K562 (cell line): ENCODE data around the gene TMEM88. TPM values are rescaled to one million over a fixed set of nuclear protein-coding genes. Genes with fewer than 3 reads are reported as not detected.

Source experiments
- CBFB ChIP-seq: sonication (generic); formaldehyde crosslinking; IDR thresholded peaks from 2 replicates; pipeline ENCODE4 v1.4.0; 2020; ENCODE audit warnings: mild to moderate bottlenecking, missing genetic modification reagents
- CBX3 ChIP-seq, 2 experiments: IDR thresholded peaks; 1 replicate in 1 of 2; 2 replicates in 1 of 2; pipeline ENCODE4 v1.6.1; 2012; ENCODE audit warnings: inconsistent platforms in 2 of 2, low read length in 2 of 2, borderline replicate concordance in 1 of 2, control low read depth in 1 of 2
- CXXC5 ChIP-seq: fragments of 250-450 bp; sonication (Bioruptor Pico); IDR thresholded peaks from 2 replicates; pipeline ENCODE4 v1.8.0; 2022; ENCODE audit warnings: inconsistent platforms, mild to moderate bottlenecking, moderate library complexity
- DIDO1 ChIP-seq: fragments of 450-650 bp; IDR thresholded peaks from 2 replicates; pipeline ENCODE4 v1.6.1; 2016; ENCODE audit warnings: low read depth, missing biosample characterization, missing genetic modification characterization
- DNMT1 ChIP-seq: fragments of 450-650 bp; IDR thresholded peaks from 2 replicates; pipeline ENCODE4 v1.6.1; 2016; ENCODE audit warnings: antibody characterized with exemption, mild to moderate bottlenecking
- IFI16 ChIP-seq: fragments of 250-450 bp; sonication (Bioruptor Pico); IDR thresholded peaks from 2 replicates; pipeline ENCODE4 v2.1.2; 2022; ENCODE audit warnings: mild to moderate bottlenecking, inconsistent platforms
- KLF6 ChIP-seq: fragments of 250-450 bp; sonication (Bioruptor Pico); IDR thresholded peaks from 2 replicates; pipeline ENCODE4 v1.4.0; 2020; ENCODE audit warnings: mild to moderate bottlenecking, moderate library complexity, borderline replicate concordance
- NCOA1 ChIP-seq: fragments of 450-650 bp; IDR thresholded peaks from 2 replicates; pipeline ENCODE4 v1.6.1; 2016; ENCODE audit warnings: low read depth
- NFE2L1 ChIP-seq: fragments of 450-650 bp; IDR thresholded peaks from 2 replicates; pipeline ENCODE4 v1.6.1; 2016; ENCODE audit warnings: missing genetic modification characterization, low read depth, mild to moderate bottlenecking, missing compliant biosample characterization, moderate library complexity, borderline replicate concordance
- NFXL1 ChIP-seq: fragments of 450-650 bp; formaldehyde crosslinking; IDR thresholded peaks from 2 replicates; pipeline ENCODE4 v1.4.0; 2021; ENCODE audit warnings: mild to moderate bottlenecking
- OTX1 ChIP-seq: fragments of 450-650 bp; formaldehyde crosslinking; IDR thresholded peaks from 2 replicates; pipeline ENCODE4 v1.4.0; 2022; ENCODE audit warnings: mild to moderate bottlenecking
- RBM17 ChIP-seq: fragments of 200-400 bp; formaldehyde crosslinking; IDR thresholded peaks from 2 replicates; pipeline ENCODE4 v1.6.1; 2017; ENCODE audit warnings: low read depth, mild to moderate bottlenecking, low read length, borderline replicate concordance
- TAF7 ChIP-seq: fragments of 450-650 bp; IDR thresholded peaks from 2 replicates; pipeline ENCODE4 v1.6.1; 2016; ENCODE audit warnings: missing genetic modification characterization, missing compliant biosample characterization
- TRIM28 ChIP-seq: fragments of 450-650 bp; IDR thresholded peaks from 2 replicates; pipeline ENCODE4 v1.6.1; 2017
- ZC3H4 ChIP-seq: sonication (generic); formaldehyde crosslinking; IDR thresholded peaks from 2 replicates; pipeline ENCODE4 v1.9.0; 2021; ENCODE audit warnings: missing genetic modification reagents, borderline replicate concordance
- ZNF644 ChIP-seq: fragments of 200-800 bp; sonication (Bioruptor generic); IDR thresholded peaks from 2 replicates; pipeline ENCODE4 v1.6.1; 2016; ENCODE audit warnings: low read depth, missing genetic modification characterization, missing compliant biosample characterization
- ZSCAN29 ChIP-seq: fragments of 450-650 bp; IDR thresholded peaks from 2 replicates; pipeline ENCODE4 v1.6.1; 2017
- polyA plus RNA-seq, 8 experiments: library from polyadenylated mRNA; depleted of rRNA in 4 of 8; stranded (reverse) in 5 of 8; unstranded in 3 of 8; fragments of >200 nt; fragmentation: Nextera tagmentation in 2 of 8; fragmentation: Illumina TruSeq in 1 of 8; extraction: Ambion mirVana in 2 of 8; extraction: Trizol in 1 of 8; gene quantifications; 2 replicates each; pipeline versions ENCODE4 v1.2.1 to v1.2.3, GENCODE V29; 2011 to 2014; ENCODE audit warnings: inconsistent platforms in 1 of 8, missing spikeins in 1 of 8
- total RNA-seq, 7 experiments: library from RNA; depleted of rRNA in 6 of 7; stranded (reverse); fragments of >200 nt in 6 of 7; fragmentation: Illumina TruSeq in 2 of 7; extraction: Trizol in 2 of 7; gene quantifications; 2 replicates each; pipeline versions ENCODE4 v1.2.1 to v1.2.3, GENCODE V29; 2011 to 2021; ENCODE audit warnings: low replicate concordance in 1 of 7
- TF ChIP-seq, protein P1 (sequence below): fragments of 450-650 bp; IDR thresholded peaks from 2 replicates; pipeline ENCODE4 v1.6.1; 2018; ENCODE audit warnings: mild to moderate bottlenecking, low read depth; ENCODE audit not compliant: partially characterized antibody
- TF ChIP-seq, protein P2 (sequence below): IDR thresholded peaks from 2 replicates; pipeline ENCODE4 v1.6.1; 2014; ENCODE audit warnings: antibody characterized with exemption
- TF ChIP-seq, protein P3 (sequence below), 2 experiments: fragments of 250-450 bp in 1 of 2; fragments of 450-650 bp in 1 of 2; sonication (Bioruptor Pico) in 1 of 2; IDR thresholded peaks; 2 replicates each; pipeline versions ENCODE4 v1.6.1 to v1.8.0; 2016 to 2021; ENCODE audit warnings: mild to moderate bottlenecking in 2 of 2, moderate library complexity in 2 of 2, missing compliant biosample characterization in 1 of 2, missing genetic modification characterization in 1 of 2
- TF ChIP-seq, protein P4 (sequence below), 2 experiments: IDR thresholded peaks; 2 replicates each; pipeline ENCODE4 v1.6.1; 2012; ENCODE audit warnings: improper control_type of control experiment in 2 of 2, low read depth in 2 of 2, low read length in 2 of 2, borderline replicate concordance in 1 of 2
- TF ChIP-seq, protein P5 (sequence below): fragments of 250-450 bp; sonication (Bioruptor Pico); IDR thresholded peaks from 2 replicates; pipeline ENCODE4 v1.6.1; 2021; ENCODE audit warnings: mild to moderate bottlenecking

The TMEM88 gene
- total and polyA plus RNA-seq, 9 of the 15 experiments (the other 6 are each of a cell fraction or from before 2014, with no cell fraction given): 0.10 to 1.4 (median 0.36) TPM; not detected in 3

DNA sequence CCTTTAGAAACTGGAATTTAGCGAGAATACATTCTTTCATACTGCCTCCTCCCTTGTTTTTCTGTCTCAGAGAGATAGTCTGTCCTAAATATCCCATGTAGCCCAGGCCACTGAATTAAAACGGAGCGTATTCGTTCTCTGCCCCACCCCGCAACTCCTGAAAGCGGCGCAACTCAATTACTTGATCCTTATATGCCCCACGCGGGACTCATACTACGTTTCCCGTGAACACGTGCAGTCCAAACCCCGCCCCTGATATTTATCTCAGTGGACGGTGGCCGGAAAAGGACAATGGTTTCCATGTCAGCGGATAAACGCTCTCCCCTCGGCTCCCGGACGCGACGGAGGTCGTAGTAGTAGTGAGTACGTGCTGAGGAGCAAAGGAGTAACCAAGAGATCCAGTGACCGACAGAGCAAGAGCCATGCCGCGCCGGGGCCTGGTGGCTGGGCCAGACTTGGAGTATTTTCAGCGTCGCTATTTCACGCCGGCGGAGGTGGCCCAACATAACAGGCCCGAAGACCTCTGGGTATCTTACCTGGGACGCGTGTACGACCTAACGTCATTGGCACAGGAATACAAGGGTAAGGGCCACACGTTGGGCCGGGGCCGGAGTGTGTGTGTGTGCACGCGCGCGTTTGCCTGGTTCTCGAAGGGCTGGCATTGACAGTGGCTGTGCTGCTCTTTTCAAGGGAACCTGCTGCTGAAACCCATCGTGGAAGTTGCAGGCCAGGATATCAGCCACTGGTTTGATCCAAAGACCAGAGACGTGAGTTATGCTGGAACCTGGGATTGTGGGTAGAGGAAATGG is 3.1 kb downstream of the TMEM88 start, which contains the start of gene CYB5D1 (continued):
- no peak for TF ChIP-seq NFXL1 (CRISPR knock-in tag)
- no peak for TF ChIP-seq OTX1
- no peak for TF ChIP-seq KLF6 (CRISPR knock-in tag)
- TF ChIP-seq ZSCAN29: no peak
- TF ChIP-seq DIDO1 (tag): no peak
- no peak for TF ChIP-seq IFI16 (CRISPR knock-in tag)
- TF ChIP-seq ZNF644 (tag): no peak
- no peak for TF ChIP-seq NCOA1
- TF ChIP-seq DNMT1: no peak
- TF ChIP-seq, protein P1, sequence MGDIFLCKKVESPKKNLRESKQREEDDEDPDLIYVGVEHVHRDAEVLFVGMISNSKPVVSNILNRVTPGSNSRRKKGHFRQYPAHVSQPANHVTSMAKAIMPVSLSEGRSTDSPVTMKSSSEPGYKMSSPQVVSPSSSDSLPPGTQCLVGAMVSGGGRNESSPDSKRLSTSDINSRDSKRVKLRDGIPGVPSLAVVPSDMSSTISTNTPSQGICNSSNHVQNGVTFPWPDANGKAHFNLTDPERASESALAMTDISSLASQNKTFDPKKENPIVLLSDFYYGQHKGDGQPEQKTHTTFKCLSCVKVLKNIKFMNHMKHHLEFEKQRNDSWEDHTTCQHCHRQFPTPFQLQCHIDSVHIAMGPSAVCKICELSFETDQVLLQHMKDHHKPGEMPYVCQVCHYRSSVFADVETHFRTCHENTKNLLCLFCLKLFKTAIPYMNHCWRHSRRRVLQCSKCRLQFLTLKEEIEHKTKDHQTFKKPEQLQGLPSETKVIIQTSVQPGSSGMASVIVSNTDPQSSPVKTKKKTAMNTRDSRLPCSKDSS: no peak
- TF ChIP-seq TRIM28: no peak
- no peak for TF ChIP-seq CBX3 (IDR thresholded peaks at IDR 0.05; ENCODE audit: borderline replicate concordance in 1 of 2, low read length in 2 of 2)
- no peak for TF ChIP-seq RBM17
- TF ChIP-seq, protein P2, sequence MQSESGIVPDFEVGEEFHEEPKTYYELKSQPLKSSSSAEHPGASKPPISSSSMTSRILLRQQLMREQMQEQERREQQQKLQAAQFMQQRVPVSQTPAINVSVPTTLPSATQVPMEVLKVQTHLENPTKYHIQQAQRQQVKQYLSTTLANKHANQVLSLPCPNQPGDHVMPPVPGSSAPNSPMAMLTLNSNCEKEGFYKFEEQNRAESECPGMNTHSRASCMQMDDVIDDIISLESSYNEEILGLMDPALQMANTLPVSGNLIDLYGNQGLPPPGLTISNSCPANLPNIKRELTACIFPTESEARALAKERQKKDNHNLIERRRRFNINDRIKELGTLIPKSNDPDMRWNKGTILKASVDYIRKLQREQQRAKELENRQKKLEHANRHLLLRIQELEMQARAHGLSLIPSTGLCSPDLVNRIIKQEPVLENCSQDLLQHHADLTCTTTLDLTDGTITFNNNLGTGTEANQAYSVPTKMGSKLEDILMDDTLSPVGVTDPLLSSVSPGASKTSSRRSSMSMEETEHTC: no peak
- TF ChIP-seq TAF7 (tag): no peak
- no peak for TF ChIP-seq ZC3H4 (CRISPR knock-in tag)
- TF ChIP-seq, protein P3, sequence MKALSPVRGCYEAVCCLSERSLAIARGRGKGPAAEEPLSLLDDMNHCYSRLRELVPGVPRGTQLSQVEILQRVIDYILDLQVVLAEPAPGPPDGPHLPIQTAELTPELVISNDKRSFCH (CRISPR knock-in tag; IDR thresholded peaks at IDR 0.05): no peak
- TF ChIP-seq, protein P3 (tag; IDR thresholded peaks at IDR 0.05): no peak
- 0 out of 2 replicates have a peak, but pooled peaks have one; percentile 50 for TF ChIP-seq CBFB (CRISPR knock-in tag)
- TF ChIP-seq CXXC5: peak; percentile 60
- TF ChIP-seq, protein P4, sequence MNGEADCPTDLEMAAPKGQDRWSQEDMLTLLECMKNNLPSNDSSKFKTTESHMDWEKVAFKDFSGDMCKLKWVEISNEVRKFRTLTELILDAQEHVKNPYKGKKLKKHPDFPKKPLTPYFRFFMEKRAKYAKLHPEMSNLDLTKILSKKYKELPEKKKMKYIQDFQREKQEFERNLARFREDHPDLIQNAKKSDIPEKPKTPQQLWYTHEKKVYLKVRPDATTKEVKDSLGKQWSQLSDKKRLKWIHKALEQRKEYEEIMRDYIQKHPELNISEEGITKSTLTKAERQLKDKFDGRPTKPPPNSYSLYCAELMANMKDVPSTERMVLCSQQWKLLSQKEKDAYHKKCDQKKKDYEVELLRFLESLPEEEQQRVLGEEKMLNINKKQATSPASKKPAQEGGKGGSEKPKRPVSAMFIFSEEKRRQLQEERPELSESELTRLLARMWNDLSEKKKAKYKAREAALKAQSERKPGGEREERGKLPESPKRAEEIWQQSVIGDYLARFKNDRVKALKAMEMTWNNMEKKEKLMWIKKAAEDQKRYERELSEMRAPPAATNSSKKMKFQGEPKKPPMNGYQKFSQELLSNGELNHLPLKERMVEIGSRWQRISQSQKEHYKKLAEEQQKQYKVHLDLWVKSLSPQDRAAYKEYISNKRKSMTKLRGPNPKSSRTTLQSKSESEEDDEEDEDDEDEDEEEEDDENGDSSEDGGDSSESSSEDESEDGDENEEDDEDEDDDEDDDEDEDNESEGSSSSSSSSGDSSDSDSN (IDR thresholded peaks at IDR 0.05; ENCODE audit: borderline replicate concordance in 1 of 2, low read depth in 2 of 2, low read length in 2 of 2): no peak
- no peak for TF ChIP-seq NFE2L1 (tag)
- TF ChIP-seq, protein P5, sequence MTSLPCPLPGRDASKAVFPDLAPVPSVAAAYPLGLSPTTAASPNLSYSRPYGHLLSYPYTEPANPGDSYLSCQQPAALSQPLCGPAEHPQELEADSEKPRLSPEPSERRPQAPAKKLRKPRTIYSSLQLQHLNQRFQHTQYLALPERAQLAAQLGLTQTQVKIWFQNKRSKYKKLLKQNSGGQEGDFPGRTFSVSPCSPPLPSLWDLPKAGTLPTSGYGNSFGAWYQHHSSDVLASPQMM (CRISPR knock-in tag): no peak
